Measurements from ENCODE around the gene TBC1D22A.

DNA sequence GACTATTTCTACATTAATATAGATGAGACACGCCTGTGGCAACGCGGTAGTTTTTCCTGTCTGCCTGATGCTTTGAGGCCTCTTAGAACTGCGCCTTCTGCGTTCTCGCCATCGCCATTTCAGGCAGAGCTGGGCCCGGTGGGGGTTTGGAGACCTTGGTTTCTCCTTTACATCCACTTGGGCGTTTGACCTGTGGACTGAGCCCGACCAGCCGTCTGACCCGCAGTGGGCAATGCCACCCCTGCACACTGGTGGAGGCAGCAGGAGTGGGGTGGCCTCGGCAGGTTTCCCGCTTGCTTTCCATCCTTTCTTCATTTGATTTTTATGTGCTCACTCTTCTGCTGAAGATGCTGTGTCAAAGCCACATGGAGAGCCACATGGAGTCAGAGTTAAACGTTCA lies 130.4 kb downstream of the TBC1D22A start:
- TF ChIP-seq FOXJ2 (tag; IDR thresholded peaks at IDR 0.05) (no peak), EZH2 (IDR thresholded peaks at IDR 0.05; ENCODE audit: borderline replicate concordance, low read depth, low read length) (no peak), RAD21 (CRISPR knock-in tag; conservative IDR thresholded peaks at IDR 0.05 in 1 of 2, IDR thresholded peaks at IDR 0.05 in 1 of 2) (no peak), FOXJ3 (CRISPR knock-in tag; IDR thresholded peaks at IDR 0.05) (no peak), CTCF (IDR thresholded peaks at IDR 0.05 in 2 of 3, conservative IDR thresholded peaks at IDR 0.05 in 1 of 3; ENCODE audit: insufficient read depth in 2 of 3, low read depth in 1 of 3, low read length in 3 of 3) (no peak)

All from K562 (cell line).